HG03521 (cell line): ENCODE measurements around the gene BLOC1S2.
"Not testable (repeated sequence)": the region's sequence is repeated elsewhere in the genome, so short reads cannot be mapped to it uniquely, and the experiment has no call there.

Experiments used
- ATAC-seq: cut with Tn5 transposase; IDR thresholded peaks from one replicate; pipeline ENCODE4 v1.9.1; 2021; ENCODE audit warnings: mild to moderate bottlenecking, moderate library complexity; ENCODE audit not compliant: unreplicated experiment

The BLOC1S2 gene

GRCh38 chr10:100292300-100292699 is 5.8 kb upstream of the BLOC1S2 start:
- ATAC-seq, result not testable (repeated sequence)

GRCh38 chr10:100291356-100291755 is 4.9 kb upstream of the BLOC1S2 start:
- no peak for ATAC-seq

GRCh38 chr10:100289641-100290040 is 3.2 kb upstream of the BLOC1S2 start:
- no peak for ATAC-seq

- ATAC-seq, result no peak
Observed at GRCh38 chr10:100288196-100288595, 1.7 kb upstream of the BLOC1S2 start.

- no peak for ATAC-seq
Observed at GRCh38 chr10:100287756-100288155, 1.3 kb upstream of the BLOC1S2 start.

- ATAC-seq, result not testable (repeated sequence)
Observed at GRCh38 chr10:100285326-100285725, 1.2 kb downstream of the BLOC1S2 start.

GRCh38 chr10:100282907-100283306 is 3.6 kb downstream of the BLOC1S2 start:
- ATAC-seq, result no peak

GRCh38 chr10:100276971-100277370 is 9.5 kb downstream of the BLOC1S2 start:
- not testable (repeated sequence) for ATAC-seq

- ATAC-seq, result peak; percentile 68
Observed at GRCh38 chr10:100267239-100268104, 19.0 kb downstream of the BLOC1S2 start, which contains the start of gene CWF19L1. CWF19L1 (minus strand) TSS chr10:100267638; CDS start chr10:100267593, 45 bp downstream.

GRCh38 chr10:100265821-100266485 is 20.5 kb downstream of the BLOC1S2 start:
- no peak for ATAC-seq

GRCh38 chr10:100254191-100254590 is 32.3 kb downstream of the BLOC1S2 start:
- ATAC-seq, result no peak

GRCh38 chr10:100253041-100253440 is 33.4 kb downstream of the BLOC1S2 start:
- ATAC-seq, result no peak

GRCh38 chr10:100248820-100249219 is 37.7 kb downstream of the BLOC1S2 start:
- no peak for ATAC-seq

GRCh38 chr10:100245484-100246220 is 40.8 kb downstream of the BLOC1S2 start:
- ATAC-seq, result no peak

- no peak for ATAC-seq
Observed at GRCh38 chr10:100239851-100240250, 46.6 kb downstream of the BLOC1S2 start.

GRCh38 chr10:100238429-100238828 is 48.1 kb downstream of the BLOC1S2 start:
- no peak for ATAC-seq

- no peak for ATAC-seq
Observed at GRCh38 chr10:100232101-100232500, 54.4 kb downstream of the BLOC1S2 start.

GRCh38 chr10:100229819-100230422 is 56.6 kb downstream of the BLOC1S2 start:
- ATAC-seq, result no peak

GRCh38 chr10:100223879-100224278 is 62.6 kb downstream of the BLOC1S2 start:
- no peak for ATAC-seq
